Measurements from ENCODE around the gene SNCAIP. TPM values are rescaled to one million over a fixed set of nuclear protein-coding genes. Genes with fewer than 3 reads are reported as not detected.

Gene SNCAIP
- total RNA-seq, 4 donors from 2014 or later = 2.4 to 6.5 (median 4.0) TPM

GRCh38 chr5:122471031-122471751, 159.2 kb downstream of the SNCAIP start:
- Histone ChIP-seq H3K36me3 (no peaks in the 10 kb centered on the region), H3K9me3 (no peaks in the 10 kb centered on the region), H3K4me3 (no peak overlapping the region), H3K4me1 (peaks cover 6% of the 10 kb centered on the region), H3K27ac (no peak overlapping the region), H3K27me3 (no peaks in the 10 kb centered on the region)
- no peak for DNase-seq (ENCODE audit: low spot score in 2 of 2)
- 79% methylated on average over 9 of the region's 9 CpGs for WGBS
- TF ChIP-seq POLR2AphosphoS5 (IDR thresholded peaks at IDR 0.05) (no peak), CTCF (IDR thresholded peaks at IDR 0.05) (no peak), POLR2A (IDR thresholded peaks at IDR 0.05) (no peak), EP300 (IDR thresholded peaks at IDR 0.05) (no peak)

GRCh38 chr5:122471752-122472061, 159.7 kb downstream of the SNCAIP start:
- Histone ChIP-seq H3K4me1 (peaks cover 6% of the 10 kb centered on the region), H3K4me3 (no peak overlapping the region), H3K36me3 (no peaks in the 10 kb centered on the region), H3K27me3 (no peaks in the 10 kb centered on the region), H3K9me3 (no peaks in the 10 kb centered on the region), H3K27ac (no peak overlapping the region)
- no peak for DNase-seq (ENCODE audit: low spot score in 2 of 2)
- WGBS = 82% methylated on average over 5 of the region's 5 CpGs
- TF ChIP-seq CTCF (IDR thresholded peaks at IDR 0.05) = no peak
- TF ChIP-seq EP300 (IDR thresholded peaks at IDR 0.05) = no peak

GRCh38 chr5:122473138-122473843, 161.3 kb downstream of the SNCAIP start:
- H3K36me3 ChIP-seq = no peaks in the 10 kb centered on the region
- 84% methylated on average over 5 of the region's 5 CpGs for WGBS
- DNase-seq (ENCODE audit: low spot score in 2 of 2) = no peak
- H3K4me3 ChIP-seq = no peak overlapping the region
- TF ChIP-seq POLR2AphosphoS5 (IDR thresholded peaks at IDR 0.05) (no peak), POLR2A (IDR thresholded peaks at IDR 0.05) (no peak), CTCF (IDR thresholded peaks at IDR 0.05) (no peak), EP300 (IDR thresholded peaks at IDR 0.05) (no peak)
- H3K27me3 ChIP-seq = no peaks in the 10 kb centered on the region
- no peaks in the 10 kb centered on the region for H3K9me3 ChIP-seq
- H3K4me1 ChIP-seq = peaks cover 6% of the 10 kb centered on the region
- H3K27ac ChIP-seq = no peak overlapping the region

GRCh38 chr5:122473941-122474340, 161.9 kb downstream of the SNCAIP start:
- Histone ChIP-seq H3K4me3 (no peak overlapping the region), H3K27me3 (no peaks in the 10 kb centered on the region), H3K27ac (no peak overlapping the region), H3K4me1 (peaks cover 9% of the 10 kb centered on the region), H3K36me3 (no peaks in the 10 kb centered on the region), H3K9me3 (no peaks in the 10 kb centered on the region)
- WGBS = 83% methylated on average over 4 of the region's 4 CpGs
- no peak for DNase-seq (ENCODE audit: low spot score in 2 of 2)
- TF ChIP-seq CTCF (IDR thresholded peaks at IDR 0.05) (no peak), EP300 (IDR thresholded peaks at IDR 0.05) (no peak), POLR2A (IDR thresholded peaks at IDR 0.05) (no peak), POLR2AphosphoS5 (IDR thresholded peaks at IDR 0.05) (no peak)

- peaks cover 10% of the 10 kb centered on the region for H3K4me1 ChIP-seq
- no peaks in the 10 kb centered on the region for H3K27me3 ChIP-seq
- H3K4me3 ChIP-seq = no peak overlapping the region
- 79% methylated on average over 3 of the region's 3 CpGs for WGBS
- no peak overlapping the region for H3K27ac ChIP-seq
- no peaks in the 10 kb centered on the region for H3K36me3 ChIP-seq
- no peaks in the 10 kb centered on the region for H3K9me3 ChIP-seq
- DNase-seq (ENCODE audit: low spot score in 2 of 2) = no peak
- TF ChIP-seq POLR2A (IDR thresholded peaks at IDR 0.05) (no peak), CTCF (IDR thresholded peaks at IDR 0.05) (no peak), POLR2AphosphoS5 (IDR thresholded peaks at IDR 0.05) (no peak), EP300 (IDR thresholded peaks at IDR 0.05) (no peak)
These were observed 166.9 kb downstream of the SNCAIP start for GRCh38 chr5:122478741-122479442.

Measured in suprapubic skin (tissue), 4 donors.